Gastroesophageal sphincter (tissue), 3 donors: ENCODE data around the gene MPPED1.

ENCODE experiments used
- POLR2A ChIP-seq, 2 donors: fragments of 450-650 bp; IDR thresholded peaks; one replicate each; pipeline ENCODE4 v1.6.1; 2017; ENCODE audit warnings: antibody characterized with exemption in 2 of 2, mild to moderate bottlenecking in 2 of 2, moderate library complexity in 1 of 2
- TF ChIP-seq, protein P1 (sequence below), 4 experiments: fragments of 200-600 bp in 2 of 4; fragments of 450-650 bp in 2 of 4; sonication (generic) in 1 of 4; IDR thresholded peaks; one replicate each; pipeline ENCODE4 v1.5.1; 2017 to 2019; ENCODE audit warnings: antibody characterized with exemption in 4 of 4, mild to moderate bottlenecking in 2 of 4, moderate library complexity in 2 of 4

DNA sequence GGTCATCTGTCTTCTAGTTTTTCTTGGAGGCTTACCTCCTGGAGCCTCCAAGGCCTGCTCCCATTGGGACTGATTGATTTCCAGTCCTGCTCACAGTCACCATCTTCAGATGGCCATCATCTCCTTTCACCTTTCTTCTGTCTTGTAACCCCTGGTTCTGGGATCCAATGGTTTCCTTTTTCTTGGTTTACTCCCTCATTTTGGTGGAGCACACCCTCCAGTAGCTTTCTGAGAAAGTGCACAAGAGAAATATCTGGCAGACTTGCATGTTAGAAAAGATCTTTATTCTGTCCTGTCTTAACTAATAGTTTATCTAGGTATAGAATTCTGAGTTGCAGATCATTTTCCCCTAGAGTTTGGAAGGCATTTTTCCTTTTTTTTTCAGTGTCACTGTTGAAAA lies 50.9 kb downstream of the MPPED1 start:
- TF ChIP-seq POLR2A (IDR thresholded peaks at IDR 0.05) = no peak
- TF ChIP-seq, protein P1, sequence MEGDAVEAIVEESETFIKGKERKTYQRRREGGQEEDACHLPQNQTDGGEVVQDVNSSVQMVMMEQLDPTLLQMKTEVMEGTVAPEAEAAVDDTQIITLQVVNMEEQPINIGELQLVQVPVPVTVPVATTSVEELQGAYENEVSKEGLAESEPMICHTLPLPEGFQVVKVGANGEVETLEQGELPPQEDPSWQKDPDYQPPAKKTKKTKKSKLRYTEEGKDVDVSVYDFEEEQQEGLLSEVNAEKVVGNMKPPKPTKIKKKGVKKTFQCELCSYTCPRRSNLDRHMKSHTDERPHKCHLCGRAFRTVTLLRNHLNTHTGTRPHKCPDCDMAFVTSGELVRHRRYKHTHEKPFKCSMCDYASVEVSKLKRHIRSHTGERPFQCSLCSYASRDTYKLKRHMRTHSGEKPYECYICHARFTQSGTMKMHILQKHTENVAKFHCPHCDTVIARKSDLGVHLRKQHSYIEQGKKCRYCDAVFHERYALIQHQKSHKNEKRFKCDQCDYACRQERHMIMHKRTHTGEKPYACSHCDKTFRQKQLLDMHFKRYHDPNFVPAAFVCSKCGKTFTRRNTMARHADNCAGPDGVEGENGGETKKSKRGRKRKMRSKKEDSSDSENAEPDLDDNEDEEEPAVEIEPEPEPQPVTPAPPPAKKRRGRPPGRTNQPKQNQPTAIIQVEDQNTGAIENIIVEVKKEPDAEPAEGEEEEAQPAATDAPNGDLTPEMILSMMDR (IDR thresholded peaks at IDR 0.05) = no peak
